ENCODE results near the gene IQCB1.
A peak's percentile ranks its signal among the peaks of the same experiment; 100 is the strongest.
"Not testable (repeated sequence)": the region's sequence is repeated elsewhere in the genome, so short reads cannot be mapped to it uniquely, and the experiment has no call there.

IQCB1 gene, protein sequence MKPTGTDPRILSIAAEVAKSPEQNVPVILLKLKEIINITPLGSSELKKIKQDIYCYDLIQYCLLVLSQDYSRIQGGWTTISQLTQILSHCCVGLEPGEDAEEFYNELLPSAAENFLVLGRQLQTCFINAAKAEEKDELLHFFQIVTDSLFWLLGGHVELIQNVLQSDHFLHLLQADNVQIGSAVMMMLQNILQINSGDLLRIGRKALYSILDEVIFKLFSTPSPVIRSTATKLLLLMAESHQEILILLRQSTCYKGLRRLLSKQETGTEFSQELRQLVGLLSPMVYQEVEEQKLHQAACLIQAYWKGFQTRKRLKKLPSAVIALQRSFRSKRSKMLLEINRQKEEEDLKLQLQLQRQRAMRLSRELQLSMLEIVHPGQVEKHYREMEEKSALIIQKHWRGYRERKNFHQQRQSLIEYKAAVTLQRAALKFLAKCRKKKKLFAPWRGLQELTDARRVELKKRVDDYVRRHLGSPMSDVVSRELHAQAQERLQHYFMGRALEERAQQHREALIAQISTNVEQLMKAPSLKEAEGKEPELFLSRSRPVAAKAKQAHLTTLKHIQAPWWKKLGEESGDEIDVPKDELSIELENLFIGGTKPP

DNA sequence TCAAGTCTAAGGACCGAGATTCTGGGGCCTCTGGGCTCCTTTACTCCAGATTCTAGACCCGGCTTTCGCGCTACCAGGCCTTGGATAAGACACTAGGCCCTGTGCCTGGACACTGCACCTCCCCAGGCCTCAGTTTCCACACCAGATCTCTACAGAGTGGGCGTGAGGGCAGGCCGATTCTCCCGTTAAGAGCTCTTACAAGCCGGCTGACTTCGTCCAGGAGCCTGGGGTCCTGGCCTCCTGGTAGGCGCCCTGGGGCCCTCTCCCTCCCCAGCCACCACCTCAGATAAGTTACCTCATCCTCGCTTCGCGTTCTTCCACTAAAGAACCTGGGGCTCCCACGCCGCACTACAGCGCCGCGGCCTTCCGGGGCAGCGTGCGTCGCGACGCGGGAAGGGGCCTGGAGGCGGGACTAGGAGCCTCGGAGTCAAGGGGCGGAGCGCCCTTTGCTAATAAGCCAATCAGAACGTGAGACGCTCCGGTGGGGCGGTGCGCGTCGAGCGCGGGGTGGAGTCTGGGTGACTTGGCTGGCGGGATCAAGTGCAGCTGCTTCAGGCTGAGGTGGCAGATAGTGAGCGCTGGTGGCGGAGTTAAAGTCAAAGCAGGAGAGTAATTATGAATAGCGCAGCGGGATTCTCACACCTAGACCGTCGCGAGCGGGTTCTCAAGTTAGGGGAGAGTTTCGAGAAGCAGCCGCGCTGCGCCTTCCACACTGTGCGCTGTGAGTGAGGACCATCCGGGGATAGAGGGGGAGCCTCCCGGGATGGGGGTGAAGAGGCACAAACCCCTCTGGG is at the start of gene IQCB1, which contains the start of gene EAF2:
Gene IQCB1, minus strand, starts transcription at position 390 of the 794 bp plus-strand sequence. CDS start 6,100 bp downstream, outside the sequence.
Gene EAF2, plus strand, starts transcription at position 539 of the 794 bp plus-strand sequence. Its CDS starts 77 bp downstream, at position 616.
- DNase-seq, result peak; percentile 85

DNA sequence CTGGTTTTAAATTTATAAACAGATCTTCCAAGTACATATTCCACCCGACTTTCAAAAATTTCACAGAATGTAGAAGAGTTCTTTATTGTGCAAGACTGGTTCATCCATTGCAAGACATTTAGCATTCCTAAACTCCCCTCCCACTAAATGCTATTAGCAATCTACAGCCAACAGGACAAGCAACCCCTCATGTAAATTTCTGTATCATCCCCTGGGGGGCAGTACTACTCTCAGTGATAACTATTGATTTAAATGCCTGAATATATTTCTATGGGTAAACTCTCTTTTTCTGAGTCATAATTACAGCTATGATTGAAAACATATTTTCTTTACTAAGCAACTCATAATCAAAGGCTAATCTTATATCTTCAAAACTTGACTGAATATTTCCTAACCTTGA is 48.6 kb upstream of the IQCB1 start:
- DNase-seq, result no peak

DNA sequence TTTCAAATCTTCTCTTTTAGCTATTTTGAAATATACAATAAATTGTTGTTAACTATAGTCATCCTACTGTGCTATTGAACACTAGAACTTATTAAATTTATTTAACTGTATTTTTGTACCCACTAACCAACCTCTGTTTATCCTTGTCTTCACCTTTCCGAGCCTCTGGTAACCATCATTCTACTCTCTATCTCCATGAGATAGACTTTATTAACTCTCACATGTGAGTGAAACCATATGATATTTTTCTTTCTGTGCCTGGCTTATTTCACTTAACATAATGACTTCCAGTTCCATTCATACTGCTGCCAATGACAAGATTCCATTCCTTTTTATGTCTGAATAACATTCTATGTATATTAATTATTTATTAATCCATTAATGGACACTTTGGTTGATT is 43.6 kb upstream of the IQCB1 start:
- DNase-seq, result no peak

DNA sequence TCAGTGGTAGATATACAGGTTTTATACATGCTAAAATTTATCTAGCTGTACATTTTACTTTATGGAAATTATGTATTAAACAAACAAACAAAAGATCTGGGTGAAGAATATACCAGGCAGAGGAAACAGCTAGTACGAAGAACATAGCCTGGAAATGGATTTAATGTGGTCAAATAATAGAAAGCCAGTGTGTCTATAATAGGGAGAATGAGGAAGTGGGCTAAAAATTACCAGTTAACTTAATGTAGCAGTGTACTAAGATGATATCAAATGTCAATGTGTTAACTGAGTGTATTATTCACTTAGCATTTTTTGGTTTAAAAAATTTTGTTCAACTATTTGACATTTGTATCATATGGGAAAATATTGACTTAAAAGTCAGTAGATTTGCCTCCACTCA is 36.6 kb upstream of the IQCB1 start:
- DNase-seq, result no peak

DNA sequence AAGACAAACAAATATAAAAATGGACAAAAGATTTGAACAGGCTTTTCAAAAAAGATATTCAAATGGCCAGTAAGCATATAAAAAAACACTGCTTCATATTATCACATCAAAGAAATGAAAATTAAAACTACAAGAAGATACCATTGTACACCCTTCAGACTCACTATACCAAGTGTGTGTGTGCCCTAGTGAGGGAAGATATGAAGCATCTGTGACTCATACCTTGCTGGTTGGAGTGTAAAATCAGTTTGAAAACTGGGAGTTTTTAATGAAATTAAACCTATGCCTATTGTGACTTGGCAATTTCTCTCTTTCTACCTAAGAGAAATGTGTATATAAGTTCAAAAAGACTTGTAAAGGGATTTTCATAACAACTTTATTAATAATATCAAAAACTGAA is 35.9 kb upstream of the IQCB1 start:
- no peak for DNase-seq

DNA sequence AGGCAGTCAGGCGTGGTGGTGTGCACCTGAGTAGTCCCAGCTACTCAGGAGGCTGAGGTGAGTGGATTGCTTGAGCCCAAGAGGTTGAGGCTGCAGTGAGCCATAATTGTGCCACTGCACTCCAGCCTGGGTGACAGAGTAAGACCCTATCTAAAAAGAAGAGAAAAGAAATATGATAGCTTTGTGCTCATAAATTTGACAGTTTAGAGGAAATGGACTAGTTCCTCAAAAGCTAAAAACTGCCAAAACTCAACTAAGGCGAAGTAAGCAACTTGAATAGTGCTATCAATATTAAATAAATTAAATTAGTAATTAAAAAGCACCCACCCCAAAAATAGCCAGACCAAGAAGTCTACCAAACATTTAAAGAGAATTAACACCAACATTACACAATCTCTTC is 34.9 kb upstream of the IQCB1 start:
- DNase-seq, result no peak

DNA sequence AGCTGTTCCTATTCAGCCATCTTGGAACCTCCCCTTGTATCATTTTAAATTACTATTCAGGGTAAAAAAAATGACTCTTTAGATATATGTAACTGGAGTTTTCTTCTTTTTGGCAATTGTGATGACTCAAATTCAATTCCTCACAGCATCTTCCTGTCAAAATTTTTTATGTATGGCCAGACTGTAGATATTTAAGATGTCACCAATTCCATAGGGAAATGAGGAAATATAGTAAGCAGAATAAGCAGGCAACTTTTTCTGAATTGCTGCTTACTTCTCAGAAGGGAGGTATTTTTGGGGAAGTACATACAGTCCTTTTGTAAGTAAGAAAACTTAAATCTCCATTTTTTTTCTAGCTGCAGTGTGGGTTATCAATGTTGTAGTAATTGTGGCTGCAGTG is 28.9 kb upstream of the IQCB1 start:
- no peak for DNase-seq

DNA sequence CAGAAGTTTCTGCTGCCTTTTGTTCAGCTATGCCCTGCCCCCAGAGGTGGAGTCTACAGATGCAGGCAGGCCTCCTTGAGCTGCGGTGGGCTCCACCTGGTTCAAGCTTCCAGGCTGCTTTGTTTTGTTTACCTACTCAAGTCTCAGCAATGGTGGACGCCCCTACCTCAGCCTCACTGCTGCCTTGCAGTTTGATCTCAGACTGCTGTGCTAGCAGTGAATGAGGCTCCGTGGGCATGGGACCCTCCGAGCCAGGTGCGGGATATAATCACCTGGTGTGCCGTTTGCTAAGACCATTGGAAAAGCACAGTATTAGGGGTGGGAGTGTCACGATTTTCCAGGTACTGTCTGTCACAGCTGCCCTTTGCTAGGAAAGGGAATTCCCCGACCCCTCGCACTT is 28.4 kb upstream of the IQCB1 start:
- not testable (repeated sequence) for DNase-seq

DNA sequence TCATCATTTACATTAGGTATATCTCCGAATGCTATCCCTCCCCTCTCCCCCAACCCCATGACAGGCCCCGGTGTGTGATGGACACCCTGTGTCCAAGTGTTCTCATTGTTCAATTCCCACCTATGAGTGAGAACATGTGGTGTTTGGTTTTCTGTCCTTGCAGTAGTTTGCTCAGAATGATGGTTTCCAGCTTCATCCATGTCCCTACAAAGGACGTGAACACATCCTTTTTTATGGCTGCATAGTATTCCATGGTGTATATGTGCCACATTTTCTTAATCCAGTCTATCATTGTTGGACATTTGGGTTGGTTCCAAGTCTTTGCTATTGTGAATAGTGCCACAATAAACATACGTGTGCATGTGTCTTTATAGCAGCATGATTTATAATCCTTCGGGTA is 22.9 kb upstream of the IQCB1 start:
- not testable (repeated sequence) for DNase-seq

DNA sequence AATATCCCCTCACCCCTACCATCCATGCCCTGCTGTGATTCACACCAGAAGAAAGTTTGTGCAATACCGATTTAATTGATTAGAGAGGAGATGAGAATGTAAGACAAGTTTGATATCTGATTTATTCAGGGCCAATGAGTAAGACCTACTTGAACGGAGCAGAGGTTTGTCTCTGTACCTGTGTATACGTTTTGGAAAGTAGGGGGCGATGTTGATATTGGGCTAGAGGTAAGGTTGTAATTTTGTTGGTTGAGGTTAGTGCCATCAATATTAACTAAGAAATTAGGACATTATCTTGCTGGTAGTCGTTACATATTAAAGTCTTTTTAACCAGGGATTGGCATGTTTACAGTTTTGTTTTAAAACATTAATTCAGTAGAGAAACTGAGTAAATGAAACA is 20.7 kb upstream of the IQCB1 start:
- no peak for DNase-seq

DNA sequence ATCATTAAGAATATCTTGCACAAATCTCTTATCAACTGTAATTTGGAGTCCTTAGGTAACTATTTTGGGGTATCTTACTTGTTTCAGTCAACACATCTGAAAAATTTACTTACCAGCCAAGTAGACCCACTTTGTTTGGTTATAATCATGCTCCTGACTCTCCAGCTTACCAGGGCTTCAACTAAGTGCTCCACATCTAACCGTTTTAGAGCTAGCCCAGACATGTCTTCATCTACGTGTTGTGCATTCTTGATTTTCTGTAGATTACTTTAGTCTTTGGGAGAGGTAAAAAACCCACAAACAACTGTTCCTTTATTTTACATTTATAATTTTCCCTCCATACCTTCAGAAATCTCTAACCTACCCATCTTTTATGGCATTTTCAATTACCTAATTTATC is 17.4 kb upstream of the IQCB1 start:
- DNase-seq, result no peak

DNA sequence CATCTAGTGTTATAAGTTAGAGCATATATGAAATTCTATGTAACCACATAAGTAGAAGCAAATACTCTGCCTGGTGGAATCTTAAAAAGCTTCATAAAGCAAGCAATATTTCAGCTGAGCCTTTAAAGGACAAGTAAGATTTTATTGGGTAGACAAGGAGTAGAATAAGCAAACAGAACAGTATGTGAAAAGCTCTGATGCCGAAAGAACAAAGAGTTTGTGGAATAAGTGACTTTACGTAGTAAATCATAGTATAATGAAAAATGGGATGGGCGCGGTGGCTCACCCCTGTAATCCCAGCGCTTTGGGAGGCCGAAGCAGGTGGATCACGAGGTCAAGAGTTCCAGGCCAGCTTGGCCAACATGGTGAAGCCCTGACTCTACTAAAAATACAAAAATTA is 10.0 kb upstream of the IQCB1 start:
- no peak for DNase-seq

DNA sequence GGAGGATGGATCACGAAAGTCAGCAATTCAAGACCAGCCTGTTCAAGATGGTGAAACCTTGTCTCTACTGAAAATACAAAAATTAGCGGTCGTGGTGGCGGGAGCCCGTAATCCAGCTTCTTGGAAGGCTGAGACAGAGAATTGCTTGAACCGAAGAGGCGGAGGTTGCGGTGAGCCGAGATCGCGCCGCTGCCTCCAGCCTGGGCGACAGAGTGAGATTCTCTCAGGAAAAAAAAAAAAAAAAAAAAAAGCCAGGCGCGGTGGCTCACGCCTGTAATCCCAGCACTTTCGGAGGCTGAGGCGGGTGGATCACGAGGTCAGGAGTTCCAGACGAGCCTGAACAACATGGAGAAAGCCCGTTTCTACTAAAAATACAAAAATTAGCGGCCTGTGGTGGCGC is 5.1 kb upstream of the IQCB1 start:
- no peak for DNase-seq

DNA sequence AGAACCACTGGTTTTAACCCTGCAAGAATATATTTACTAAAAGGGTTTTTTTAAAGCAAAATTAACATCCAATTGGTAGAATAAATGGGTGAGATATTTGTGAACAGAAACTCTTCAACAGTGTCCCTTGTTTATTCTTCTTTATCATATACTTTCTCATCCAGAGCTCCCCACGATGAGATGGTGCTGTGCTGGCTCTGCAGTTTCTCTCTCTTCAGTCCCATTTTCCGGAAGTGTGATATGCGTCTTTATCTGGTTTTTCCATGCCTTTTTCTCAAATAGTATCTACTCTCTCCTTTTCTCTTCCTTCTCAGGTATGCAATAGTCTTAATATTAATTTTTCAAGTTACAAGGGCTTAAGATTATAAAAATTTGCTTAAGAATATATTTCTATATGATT is 1.6 kb upstream of the IQCB1 start:
- DNase-seq, result no peak

DNA sequence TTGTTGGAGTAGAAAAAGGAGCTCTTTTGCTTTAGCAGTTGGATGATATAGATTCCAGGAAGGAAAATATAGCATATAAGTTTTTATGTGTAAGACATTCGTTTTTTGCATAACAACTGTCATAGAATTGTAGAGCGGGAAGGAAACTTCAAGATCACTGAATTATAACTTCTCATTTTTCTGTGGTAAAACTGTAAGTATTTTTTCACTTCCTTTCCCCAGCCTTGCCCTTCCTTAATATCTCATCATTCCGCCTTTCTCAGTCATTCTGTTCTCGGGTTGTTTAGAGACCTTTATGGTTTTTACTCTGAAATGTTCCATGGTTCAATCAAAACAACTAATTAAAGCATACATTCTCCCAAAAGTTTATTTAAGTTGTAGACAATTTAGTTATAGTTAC is 1.2 kb upstream of the IQCB1 start:
- no peak for DNase-seq

DNA sequence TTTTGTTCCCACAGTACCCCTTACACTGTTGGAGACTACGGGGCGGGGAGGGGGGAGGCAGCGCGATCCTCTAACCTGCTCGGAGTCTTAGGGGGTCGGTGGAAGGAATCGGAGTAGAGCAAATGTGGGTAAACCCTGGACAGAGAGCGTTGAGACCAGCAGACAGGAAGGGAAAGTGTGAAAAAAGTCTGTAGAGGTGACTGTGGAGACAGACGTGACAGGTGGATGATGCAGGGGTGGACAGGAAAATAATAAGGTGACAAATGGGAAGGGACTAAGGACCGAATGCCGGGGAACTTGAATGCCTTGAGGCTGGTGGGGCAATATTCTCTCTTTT is 573 bp upstream of the IQCB1 start:
- DNase-seq, result no peak

DNA sequence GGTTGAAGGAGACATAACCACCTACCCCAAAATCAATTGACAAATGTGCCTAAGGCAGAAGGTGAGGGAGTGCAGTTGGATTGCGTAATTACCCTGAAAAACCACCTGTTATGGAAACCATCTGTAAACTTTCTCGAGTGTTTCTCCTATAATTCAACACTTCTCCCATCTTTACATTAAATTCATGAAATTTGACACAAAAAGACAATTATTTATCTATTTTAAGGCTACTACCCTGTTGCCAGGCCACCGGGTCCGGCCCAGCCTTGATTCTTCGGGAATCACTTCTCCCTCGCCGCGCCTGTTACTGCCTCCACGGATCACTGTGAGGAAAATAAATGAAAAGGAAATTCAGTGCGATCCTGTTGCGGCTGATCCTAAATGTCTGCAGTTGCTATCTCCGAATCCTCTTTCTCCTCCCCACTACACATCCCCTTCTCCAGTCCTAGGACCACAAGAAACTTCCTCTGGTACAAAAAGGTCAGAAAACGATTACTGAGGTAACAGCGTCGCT is 646 bp downstream of the IQCB1 start:
- DNase-seq, result no peak

DNA sequence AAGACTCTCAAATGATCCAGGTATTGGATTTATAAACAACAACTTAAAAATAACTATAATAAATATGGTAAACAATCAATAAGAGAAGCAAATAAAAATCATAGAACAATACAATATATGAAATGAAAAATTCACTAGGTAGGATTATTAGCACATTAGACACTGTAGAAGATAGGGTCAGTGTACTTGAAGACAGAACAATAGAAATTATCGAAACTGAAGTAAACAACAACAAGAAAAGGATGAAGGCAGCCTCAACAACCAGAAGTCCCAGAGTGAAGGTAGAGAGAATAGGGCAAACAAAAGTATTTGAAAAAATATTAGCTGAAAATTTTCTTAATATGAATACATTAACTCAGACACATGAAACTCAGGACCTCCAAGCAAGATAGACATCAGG is 11.9 kb downstream of the IQCB1 start:
- DNase-seq, result no peak

DNA sequence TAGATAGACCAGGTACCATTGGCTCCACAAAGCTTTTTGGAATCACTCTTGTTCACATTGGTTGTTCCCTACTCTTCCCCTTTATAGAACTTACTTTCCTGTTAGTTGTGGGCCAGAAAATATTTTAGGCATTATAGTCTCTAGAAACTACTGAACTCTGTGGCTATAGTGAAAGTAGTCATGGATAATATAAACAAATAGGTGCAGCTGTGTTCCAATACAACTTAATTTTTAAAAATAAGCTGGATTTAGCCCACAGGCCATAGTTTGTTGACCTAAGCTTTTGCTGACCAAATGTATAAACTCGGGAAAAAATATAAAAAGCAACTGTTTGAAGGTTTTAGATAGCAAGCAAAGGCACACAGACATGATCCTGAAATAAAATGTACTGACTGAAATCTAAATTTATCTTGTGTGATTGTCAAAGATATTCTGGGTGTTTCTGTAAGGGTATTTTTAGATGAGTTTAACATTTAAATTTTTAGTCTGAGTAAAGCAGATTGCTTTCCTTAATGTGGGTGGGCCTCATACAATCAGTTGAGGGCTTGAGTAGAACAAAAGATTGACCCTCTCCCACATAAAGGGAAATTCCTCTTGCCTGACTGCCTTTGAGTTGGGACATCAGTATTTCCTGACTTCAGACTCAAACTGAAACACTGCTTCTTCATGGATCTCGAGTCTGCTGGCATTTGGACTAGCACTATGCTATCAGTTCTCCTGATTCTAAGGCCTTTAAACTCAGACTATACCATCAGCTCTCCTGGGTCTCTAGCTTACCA is 13.2 kb downstream of the IQCB1 start:
- no peak for DNase-seq

DNA sequence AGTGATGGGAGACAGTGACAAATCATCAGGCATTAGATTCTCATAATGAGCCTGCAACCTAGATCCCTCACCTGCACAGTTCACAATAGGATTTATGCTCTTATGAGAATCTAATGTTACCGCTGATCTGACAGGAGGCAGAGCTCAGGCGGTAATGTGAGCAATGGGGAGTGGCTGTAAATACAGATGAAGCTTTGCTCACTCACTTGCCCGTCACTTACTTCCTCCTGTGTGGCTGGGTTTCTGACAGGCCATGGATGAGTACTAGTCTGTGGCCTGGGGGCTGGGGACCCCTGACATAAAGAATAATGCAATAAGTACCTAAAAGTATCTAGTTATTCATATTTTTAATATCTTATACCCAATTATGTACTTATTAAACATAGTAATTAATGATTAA is 15.6 kb downstream of the IQCB1 start:
- DNase-seq, result no peak

DNA sequence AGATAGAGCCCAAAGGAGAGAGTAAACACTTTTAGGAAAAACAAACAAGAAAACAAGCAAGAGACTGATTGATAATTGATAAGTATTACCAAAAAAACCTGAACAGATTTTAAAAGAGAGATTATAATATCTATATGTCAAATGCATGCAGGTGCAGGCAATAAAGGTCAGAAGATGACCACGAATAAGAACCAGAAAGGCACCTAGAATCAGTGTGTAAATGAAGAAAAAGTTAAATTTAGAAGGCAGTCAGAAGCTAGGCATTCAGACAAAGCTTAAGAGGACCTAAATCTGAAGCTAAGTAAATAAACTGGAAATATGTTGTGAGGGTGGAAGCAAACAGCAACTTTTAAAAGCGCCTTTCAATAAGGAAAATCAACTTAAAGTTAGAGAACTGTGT is 16.3 kb downstream of the IQCB1 start:
- DNase-seq, result no peak

DNA sequence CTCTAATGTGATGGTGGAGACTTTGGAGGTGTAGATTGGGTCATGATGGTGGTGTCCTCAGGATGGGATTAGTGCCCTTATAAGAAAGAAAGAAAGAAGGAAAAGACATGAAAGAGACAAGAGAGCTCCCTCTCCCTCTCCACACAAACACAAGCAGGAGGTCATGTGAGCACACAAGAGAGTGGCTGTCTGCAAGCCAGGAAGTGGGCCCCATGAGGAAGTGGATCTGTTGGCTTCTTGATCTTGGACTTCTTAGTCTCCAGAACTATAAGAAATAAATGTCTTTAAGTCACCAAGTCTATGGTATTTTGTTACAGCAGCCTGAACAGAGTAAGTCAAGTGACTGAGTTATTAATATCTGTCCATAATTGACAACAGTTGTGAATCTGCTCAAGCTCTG is 17.1 kb downstream of the IQCB1 start:
- no peak for DNase-seq

DNA sequence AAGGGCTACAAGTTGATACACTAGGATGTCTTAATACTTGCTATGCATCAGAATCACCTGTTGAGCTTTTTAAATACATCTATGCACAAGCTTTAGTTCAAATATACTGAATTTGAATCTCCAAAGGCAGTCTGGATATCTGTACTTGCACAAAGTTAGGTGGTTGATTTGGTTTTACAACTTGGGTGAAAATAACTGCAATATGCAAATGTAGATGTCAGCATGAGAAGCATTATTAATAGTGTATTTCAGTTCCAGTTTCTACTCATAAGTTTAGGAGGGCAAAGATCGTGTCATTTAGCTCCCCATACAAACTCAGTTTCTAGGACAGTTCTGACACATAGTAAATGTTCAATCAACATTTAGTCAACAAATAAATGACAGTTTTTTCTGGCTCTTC is 25.6 kb downstream of the IQCB1 start:
- DNase-seq, result no peak

Data from DMS79 (cell line).